Measurements from ENCODE around the gene SLC29A1. TPM values are rescaled to one million over a fixed set of nuclear protein-coding genes. Genes with fewer than 3 reads are reported as not detected.
A peak's percentile ranks its signal among the peaks of the same experiment; 100 is the strongest.

The SLC29A1 gene
- total and polyA plus RNA-seq, 11 donors, result 48.0 to 319 (median 131) TPM

DNA sequence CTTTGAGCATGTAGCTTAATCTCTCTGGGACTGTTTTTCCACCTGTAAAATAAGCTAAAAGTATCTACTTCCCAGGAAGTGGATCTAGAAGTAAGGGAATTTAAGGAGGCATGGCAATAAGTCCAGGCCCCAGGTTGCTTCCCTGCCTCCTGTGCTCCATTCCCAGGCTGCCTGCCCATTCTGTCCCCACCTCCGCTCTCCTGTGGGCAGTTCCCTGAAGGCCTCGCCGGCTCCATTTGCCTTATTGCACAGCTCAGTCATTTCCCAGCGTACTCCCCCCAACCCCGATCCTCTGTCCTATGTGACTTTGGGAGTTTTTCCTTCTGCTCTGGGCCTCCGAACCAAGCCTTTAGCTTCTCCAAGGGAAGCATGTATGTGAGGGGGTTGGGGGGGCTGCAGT is 4.6 kb downstream of the SLC29A1 start:
- H3K4me3 ChIP-seq, result peak overlapping the region in 9 of 12 donors; percentile 12 to 56 (median 48)
- ATAC-seq (no peak), DNase-seq (peak in 1 of 5 donors; percentile 42)
- no peaks in the 10 kb centered on the region for H3K27me3 ChIP-seq
- intact Hi-C loops (cut with DNase I), result no loop called here
- H3K36me3 ChIP-seq, result peaks cover 0 to 44% (median 36%) of the 10 kb centered on the region in 9 donors
- TF ChIP-seq POLR2A (IDR thresholded peaks at IDR 0.05), result no peak
- TF ChIP-seq, protein P1, sequence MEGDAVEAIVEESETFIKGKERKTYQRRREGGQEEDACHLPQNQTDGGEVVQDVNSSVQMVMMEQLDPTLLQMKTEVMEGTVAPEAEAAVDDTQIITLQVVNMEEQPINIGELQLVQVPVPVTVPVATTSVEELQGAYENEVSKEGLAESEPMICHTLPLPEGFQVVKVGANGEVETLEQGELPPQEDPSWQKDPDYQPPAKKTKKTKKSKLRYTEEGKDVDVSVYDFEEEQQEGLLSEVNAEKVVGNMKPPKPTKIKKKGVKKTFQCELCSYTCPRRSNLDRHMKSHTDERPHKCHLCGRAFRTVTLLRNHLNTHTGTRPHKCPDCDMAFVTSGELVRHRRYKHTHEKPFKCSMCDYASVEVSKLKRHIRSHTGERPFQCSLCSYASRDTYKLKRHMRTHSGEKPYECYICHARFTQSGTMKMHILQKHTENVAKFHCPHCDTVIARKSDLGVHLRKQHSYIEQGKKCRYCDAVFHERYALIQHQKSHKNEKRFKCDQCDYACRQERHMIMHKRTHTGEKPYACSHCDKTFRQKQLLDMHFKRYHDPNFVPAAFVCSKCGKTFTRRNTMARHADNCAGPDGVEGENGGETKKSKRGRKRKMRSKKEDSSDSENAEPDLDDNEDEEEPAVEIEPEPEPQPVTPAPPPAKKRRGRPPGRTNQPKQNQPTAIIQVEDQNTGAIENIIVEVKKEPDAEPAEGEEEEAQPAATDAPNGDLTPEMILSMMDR (IDR thresholded peaks at IDR 0.05), result no peak
- H3K4me1 ChIP-seq, result peaks cover 6 to 98% (median 68%) of the 10 kb centered on the region in 12 donors
- WGBS, 4 donors, result 54 to 66% (median 61%) methylated on average over 6 of the region's 6 CpGs
- H3K27ac ChIP-seq, result peak overlapping the region; percentile 81 to 99 (median 92)
- H3K9me3 ChIP-seq, result no peaks in the 10 kb centered on the region

DNA sequence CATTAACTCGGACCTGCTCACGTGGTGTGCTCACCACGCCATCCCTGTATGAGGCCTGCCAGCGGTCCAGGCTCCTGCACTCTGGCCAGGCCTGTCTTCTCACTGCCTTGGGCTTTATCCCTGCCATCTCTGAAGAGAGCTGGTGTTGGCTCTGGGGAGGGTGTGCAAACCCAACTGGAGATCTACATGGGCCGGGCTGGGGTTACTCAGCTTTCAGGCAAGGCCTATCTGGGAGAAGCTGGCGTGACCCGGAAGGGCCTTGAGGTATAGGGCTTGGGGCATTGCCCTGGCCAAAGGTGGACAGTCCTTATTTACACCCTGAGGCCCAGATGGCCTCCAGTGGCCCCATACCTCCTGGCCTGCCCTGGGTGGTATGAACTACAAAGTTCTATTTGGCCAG is 5.0 kb downstream of the SLC29A1 start:
- intact Hi-C loops (cut with DNase I), result no loop called here
- peaks cover 6 to 100% (median 71%) of the 10 kb centered on the region in 12 donors for H3K4me1 ChIP-seq
- peak overlapping the region; percentile 81 to 99 (median 92) for H3K27ac ChIP-seq
- TF ChIP-seq, protein P1 (IDR thresholded peaks at IDR 0.05), result no peak
- no peak for TF ChIP-seq POLR2A (IDR thresholded peaks at IDR 0.05)
- H3K27me3 ChIP-seq, result no peaks in the 10 kb centered on the region
- H3K4me3 ChIP-seq, result peak overlapping the region in 7 of 12 donors; percentile 31 to 56 (median 48)
- ATAC-seq (peak in 1 of 4 donors; percentile 1), DNase-seq (peak in 1 of 5 donors; percentile 30)
- peaks cover 0 to 48% (median 38%) of the 10 kb centered on the region in 9 donors for H3K36me3 ChIP-seq
- 29 to 81% (median 57%) methylated on average over 3 to 7 of the region's 7 CpGs for WGBS, 4 donors
- H3K9me3 ChIP-seq, result no peaks in the 10 kb centered on the region

GRCh38 chr6:44228836-44229235 is 5.4 kb downstream of the SLC29A1 start:
- Histone ChIP-seq H3K4me1 (peaks cover 6 to 100% (median 74%) of the 10 kb centered on the region in 12 donors), H3K4me3 (peak overlapping the region in 6 of 12 donors; percentile 4 to 56 (median 49)), H3K36me3 (peaks cover 0 to 52% (median 38%) of the 10 kb centered on the region in 9 donors), H3K27me3 (no peaks in the 10 kb centered on the region), H3K27ac (peak overlapping the region; percentile 81 to 99 (median 92)), H3K9me3 (no peaks in the 10 kb centered on the region)
- intact Hi-C loops (cut with DNase I), result no loop called here
- no peak for ATAC-seq
- TF ChIP-seq POLR2A (IDR thresholded peaks at IDR 0.05), result no peak
- TF ChIP-seq, protein P1 (IDR thresholded peaks at IDR 0.05), result no peak
- DNase-seq, result no peak
- 32 to 52% (median 44%) methylated on average over 5 of the region's 5 CpGs for WGBS, 4 donors

- Histone ChIP-seq H3K36me3 (peaks cover 0 to 54% (median 38%) of the 10 kb centered on the region in 9 donors), H3K27ac (peak overlapping the region; percentile 81 to 99 (median 92)), H3K4me1 (peaks cover 4 to 100% (median 74%) of the 10 kb centered on the region in 12 donors), H3K4me3 (peak overlapping the region in 5 of 12 donors; percentile 5 to 55 (median 38)), H3K9me3 (no peaks in the 10 kb centered on the region), H3K27me3 (no peaks in the 10 kb centered on the region)
- ATAC-seq (peak; percentile 58 to 70 (median 62)), DNase-seq (peak in 4 of 5 donors; percentile 52 to 86 (median 72))
- intact Hi-C loops (cut with DNase I), result loop anchor here in 5 of 10 donors (5.0 to 10.0 kb wide), 3 partner anchors 132 to 455 kb away; partner anchors contain the start of gene VEGFA (in 1 of the 5)
- TF ChIP-seq, protein P1 (IDR thresholded peaks at IDR 0.05), result no peak
- peak in 1 of 2 donors; percentile 32 for TF ChIP-seq POLR2A (IDR thresholded peaks at IDR 0.05)
- WGBS, 4 donors, result 42 to 61% (median 53%) methylated on average over 11 of the region's 11 CpGs
Observed at GRCh38 chr6:44229376-44230033, 6.1 kb downstream of the SLC29A1 start.
